Urinary bladder (tissue), 4 donors: ENCODE results near the gene UBE2E2. TPM values are rescaled to one million over a fixed set of nuclear protein-coding genes. Genes with fewer than 3 reads are reported as not detected.
"Not testable (repeated sequence)": the region's sequence is repeated elsewhere in the genome, so short reads cannot be mapped to it uniquely, and the experiment has no call there.

Source experiments
- DNase-seq: peaks from one replicate; pipeline ENCODE4 v3.0.0-alpha.2; 2015; ENCODE audit errors: extremely low spot score
- H3K27ac ChIP-seq: one replicate; pipeline ENCODE4 v1.5.1; 2013; ENCODE audit warnings: low read depth, mild to moderate bottlenecking, moderate library complexity
- H3K36me3 ChIP-seq: one replicate; pipeline ENCODE4 v1.6.1; 2013; ENCODE audit warnings: mild to moderate bottlenecking, moderate library complexity; ENCODE audit not compliant: insufficient read depth
- H3K4me1 ChIP-seq: one replicate; pipeline ENCODE4 v1.6.1; 2013; ENCODE audit warnings: mild to moderate bottlenecking, moderate library complexity; ENCODE audit not compliant: insufficient read depth
- H3K4me3 ChIP-seq: one replicate; pipeline ENCODE4 v1.5.1; 2013; ENCODE audit warnings: low read depth, low read length
- WGBS: extraction: QIAGEN DNeasy Blood & Tissue Kit; methylation state at CpG from one replicate; pipeline ENCODE4 v1.1.7; 2013; 5-methylcytosine and 5-hydroxymethylcytosine counted together
- polyA plus RNA-seq: library from polyadenylated mRNA; stranded (reverse); fragments of 200-250 nt; gene quantifications from one replicate; pipeline ENCODE4 v1.2.3, GENCODE V29; 2013
- total RNA-seq: library from RNA; depleted of rRNA; stranded (reverse); fragments of >200 nt; gene quantifications from one replicate; pipeline ENCODE4 v1.2.3, GENCODE V29; 2014
- donor health status: healthy with polysubstance abuse.
- donor health status: healthy.

UBE2E2 gene
- total and polyA plus RNA-seq, 2 donors = 36.3 to 120 TPM

DNA sequence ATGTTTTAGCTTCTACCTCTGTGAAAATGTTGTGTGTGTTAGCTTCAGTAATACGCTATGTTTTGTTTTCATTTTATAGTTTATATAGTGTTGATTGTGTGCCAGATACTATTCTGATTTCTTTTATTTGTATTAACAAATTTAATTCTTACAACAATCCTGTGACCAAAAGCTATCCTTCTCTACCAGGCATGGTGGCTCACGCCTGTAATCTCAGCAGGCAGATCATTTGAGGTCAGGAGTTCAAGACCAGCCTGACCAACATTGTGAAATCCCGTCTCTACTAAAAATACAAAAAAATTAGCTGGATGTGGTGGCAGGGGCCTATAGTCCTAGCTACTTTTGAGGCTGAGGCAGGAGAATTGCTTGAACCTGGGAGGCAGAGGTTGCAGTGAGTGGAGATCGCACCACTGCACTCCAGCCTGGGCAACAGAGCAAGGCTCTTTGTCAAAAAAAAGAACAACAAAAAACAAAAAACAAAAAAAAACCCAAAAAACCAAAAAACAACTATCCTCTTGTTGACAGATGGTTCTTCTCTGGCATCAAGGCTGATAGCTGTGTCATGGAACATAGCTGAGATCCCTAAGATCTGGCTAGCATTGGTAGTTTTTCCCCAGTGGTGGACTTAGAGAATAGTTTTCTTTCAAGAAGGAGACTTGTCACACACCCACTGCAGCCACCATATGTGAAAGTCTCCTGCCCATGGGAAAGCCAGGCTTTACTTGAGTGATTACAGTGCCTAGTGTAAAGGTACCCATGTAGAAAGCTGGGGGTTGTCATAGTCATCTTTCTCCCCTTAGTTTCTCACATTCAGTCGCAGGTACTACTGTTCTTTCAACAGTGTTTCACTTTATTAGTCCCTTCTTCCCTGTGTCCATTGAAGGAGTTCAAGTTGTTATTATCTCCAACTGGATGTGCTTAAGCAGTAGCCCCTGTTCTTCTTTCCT lies 116.5 kb downstream of the UBE2E2 start:
- Histone ChIP-seq H3K4me3 (no peak overlapping the region), H3K4me1 (no peaks in the 10 kb centered on the region), H3K36me3 (no peaks in the 10 kb centered on the region), H3K27ac (no peak overlapping the region)
- DNase-seq = no peak
- WGBS = 73% methylated on average over 5 of the region's 5 CpGs

GRCh38 chr3:23320586-23321570 lies 117.8 kb downstream of the UBE2E2 start:
- DNase-seq = no peak
- 90% methylated on average over 10 of the region's 10 CpGs for WGBS
- Histone ChIP-seq H3K4me1 (no peaks in the 10 kb centered on the region), H3K36me3 (no peaks in the 10 kb centered on the region), H3K27ac (no peak overlapping the region), H3K4me3 (no peak overlapping the region)

GRCh38 chr3:23324745-23325144 lies 121.6 kb downstream of the UBE2E2 start:
- H3K27ac ChIP-seq = no peak overlapping the region
- no peak for DNase-seq
- 43% methylated on average over 1 of the region's 1 CpG for WGBS
- no peaks in the 10 kb centered on the region for H3K4me1 ChIP-seq
- H3K4me3 ChIP-seq = no peak overlapping the region
- H3K36me3 ChIP-seq = no peaks in the 10 kb centered on the region

GRCh38 chr3:23325466-23326065 lies 122.4 kb downstream of the UBE2E2 start:
- WGBS = 76% methylated on average over 4 of the region's 4 CpGs
- no peak overlapping the region for H3K27ac ChIP-seq

DNA sequence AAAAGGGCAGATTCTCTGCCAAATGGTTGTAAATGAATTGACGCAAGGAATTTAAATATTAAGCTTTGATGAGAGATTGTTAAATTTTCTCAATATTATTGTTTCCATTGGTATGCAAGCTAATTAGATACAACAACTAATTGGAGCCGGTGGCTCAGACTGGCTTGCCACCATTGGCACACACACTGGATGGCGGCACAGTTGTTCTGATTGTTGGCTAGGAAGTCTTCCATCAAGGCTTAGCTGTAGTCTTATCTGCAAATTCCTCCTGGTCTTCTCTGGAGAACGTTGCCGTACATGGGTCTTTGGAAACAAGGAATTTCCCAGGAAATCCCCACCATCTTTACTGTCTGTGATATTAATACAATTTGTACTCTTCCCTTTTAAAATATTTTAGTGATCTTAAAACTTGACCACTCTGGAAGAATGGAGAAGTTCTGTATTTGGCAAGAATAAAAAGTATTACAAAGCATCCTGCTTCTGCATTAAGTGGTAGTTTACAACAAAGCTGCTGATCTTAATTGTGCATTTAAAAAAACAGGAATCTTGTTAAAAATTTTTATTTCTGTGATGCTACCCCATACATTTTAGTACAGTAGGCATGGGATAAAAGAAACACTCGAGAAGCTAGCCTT lies 126.5 kb downstream of the UBE2E2 start:
- Histone ChIP-seq H3K4me3 (no peak overlapping the region), H3K4me1 (no peaks in the 10 kb centered on the region), H3K27ac (no peak overlapping the region), H3K36me3 (no peaks in the 10 kb centered on the region)
- WGBS = 83% methylated on average over 6 of the region's 6 CpGs
- no peak for DNase-seq

More at GRCh38 chr3:23325466-23326065, 122.4 kb downstream of the UBE2E2 start:
- Histone ChIP-seq H3K4me3 (no peak overlapping the region), H3K4me1 (no peaks in the 10 kb centered on the region), H3K36me3 (no peaks in the 10 kb centered on the region)
- no peak for DNase-seq

GRCh38 chr3:23330568-23330967 lies 127.4 kb downstream of the UBE2E2 start:
- WGBS = 80% methylated on average over 1 of the region's 1 CpG
- H3K4me1 ChIP-seq = no peaks in the 10 kb centered on the region
- no peaks in the 10 kb centered on the region for H3K36me3 ChIP-seq
- H3K27ac ChIP-seq = no peak overlapping the region
- no peak overlapping the region for H3K4me3 ChIP-seq
- no peak for DNase-seq

DNA sequence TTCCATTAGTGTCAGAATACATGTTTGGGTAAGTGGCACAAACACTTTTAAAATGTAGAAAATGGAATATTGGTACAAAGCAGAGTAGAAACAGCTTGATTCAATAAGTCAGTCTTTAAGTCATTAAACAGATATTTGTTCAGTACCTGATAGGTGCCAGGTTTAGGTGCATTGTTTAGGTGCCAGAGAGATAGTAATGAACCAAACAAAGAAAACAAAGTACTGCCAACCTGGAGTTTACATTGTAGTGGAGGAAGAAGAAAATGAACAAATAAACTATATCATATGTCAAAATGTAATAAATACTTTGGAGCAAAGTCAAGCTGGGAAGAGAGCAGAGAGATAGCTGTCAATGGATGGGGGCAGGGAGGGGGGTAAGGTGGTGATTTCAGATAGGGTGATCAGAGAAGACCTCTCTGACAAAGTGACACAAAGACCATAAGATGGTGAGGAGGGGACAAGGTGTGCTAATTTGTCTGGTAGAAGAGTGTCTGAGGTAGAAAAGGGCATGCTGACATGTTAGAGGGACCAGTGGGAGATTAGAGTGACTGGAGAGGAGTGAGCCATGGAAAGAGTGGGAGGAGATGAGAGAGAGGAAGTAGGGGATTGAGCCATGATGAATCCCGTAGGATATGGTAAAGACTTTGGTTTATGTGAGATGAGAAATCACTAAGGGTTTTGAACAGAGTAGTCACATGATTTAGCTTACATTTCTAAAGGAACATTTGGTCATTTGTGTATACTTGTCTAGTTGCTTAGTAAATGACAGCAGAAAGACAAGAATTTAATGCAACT lies 128.2 kb downstream of the UBE2E2 start:
- Histone ChIP-seq H3K36me3 (no peaks in the 10 kb centered on the region), H3K27ac (no peak overlapping the region), H3K4me1 (no peaks in the 10 kb centered on the region), H3K4me3 (no peak overlapping the region)
- WGBS = 95% methylated on average over 1 of the region's 1 CpG
- no peak for DNase-seq

DNA sequence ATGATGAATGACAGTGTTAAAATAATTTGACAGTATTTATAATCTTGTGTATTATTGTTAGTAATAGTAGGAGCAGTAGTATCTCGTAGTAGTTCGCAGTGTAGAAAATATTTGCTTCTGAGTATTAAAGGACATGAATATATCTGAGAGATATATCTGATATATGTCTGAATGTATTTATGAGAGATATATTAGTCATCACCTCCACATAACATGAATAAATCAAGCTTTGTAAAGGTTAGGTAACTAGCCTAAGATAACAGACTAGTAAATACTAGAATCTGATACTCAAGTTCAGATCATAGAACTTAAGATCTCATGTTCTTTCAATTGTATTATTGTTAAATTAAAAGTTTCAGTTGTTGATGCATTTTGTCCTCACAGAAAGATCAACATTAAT lies 130.5 kb downstream of the UBE2E2 start:
- H3K4me3 ChIP-seq = no peak overlapping the region
- 84% methylated on average over 2 of the region's 2 CpGs for WGBS
- no peak overlapping the region for H3K27ac ChIP-seq

DNA sequence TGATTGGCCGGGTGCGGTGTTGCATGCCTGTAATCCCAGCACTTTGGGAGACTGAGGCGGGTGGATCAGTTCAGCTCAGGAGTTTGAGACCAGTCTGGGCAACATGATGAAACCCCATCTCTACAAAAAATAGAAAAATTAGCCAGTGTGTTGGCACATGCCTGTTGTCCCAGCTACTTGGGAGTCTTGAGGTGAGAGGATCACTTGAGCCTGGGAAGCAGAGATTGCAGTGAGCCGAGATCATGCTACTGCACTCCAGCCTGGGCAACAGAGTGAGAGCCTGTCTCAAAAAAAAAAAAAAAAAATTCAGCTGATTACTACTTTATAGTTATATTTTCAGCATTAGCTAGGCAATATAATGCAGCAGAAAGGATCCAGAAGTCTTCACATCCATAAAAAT lies 133.7 kb downstream of the UBE2E2 start:
- DNase-seq, H3K4me3 ChIP-seq, H3K36me3 ChIP-seq, H3K4me1 ChIP-seq, H3K27ac ChIP-seq: not testable (repeated sequence)
- 98% methylated on average over 4 of the region's 4 CpGs for WGBS

More for the DNA sequence above, 130.5 kb downstream of the UBE2E2 start:
- no peak for DNase-seq
- Histone ChIP-seq H3K4me1 (no peaks in the 10 kb centered on the region), H3K36me3 (no peaks in the 10 kb centered on the region)

DNA sequence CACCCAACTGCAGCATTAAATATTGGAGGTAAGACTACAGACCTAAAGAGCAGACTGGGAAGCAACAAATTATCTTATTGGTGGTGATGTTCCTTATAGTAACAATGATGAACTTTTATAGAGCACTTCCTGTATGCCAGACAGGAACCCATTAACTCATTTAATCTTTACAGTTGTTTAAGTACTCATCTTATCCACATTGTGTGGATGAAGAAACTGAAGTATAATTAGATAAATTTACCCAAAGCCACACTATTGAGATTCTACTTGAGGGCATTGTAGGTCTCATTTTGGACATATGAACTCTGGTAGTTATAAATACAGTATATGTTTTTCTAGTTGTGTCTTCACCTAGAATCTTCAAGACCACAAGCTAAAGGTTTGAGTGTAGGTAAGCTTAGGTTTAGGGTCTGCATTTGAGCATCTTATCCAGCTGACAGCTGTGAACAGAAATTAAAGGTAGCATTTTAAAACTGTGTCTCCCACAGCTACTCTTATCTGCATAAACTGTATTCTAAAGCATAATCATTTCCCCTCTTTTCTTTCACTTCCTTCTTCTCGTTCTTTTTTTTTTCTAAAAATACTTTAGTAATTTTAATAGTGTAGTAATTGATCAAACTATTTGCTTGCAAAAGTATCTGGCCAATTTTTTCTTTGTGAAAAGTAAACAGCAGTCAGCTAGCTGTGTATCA lies 138.2 kb downstream of the UBE2E2 start:
- Histone ChIP-seq H3K4me1 (no peaks in the 10 kb centered on the region), H3K4me3 (no peak overlapping the region), H3K36me3 (no peaks in the 10 kb centered on the region), H3K27ac (no peak overlapping the region)
- DNase-seq = no peak
- 40% methylated on average over 1 of the region's 1 CpG for WGBS

GRCh38 chr3:23342343-23342742 lies 139.2 kb downstream of the UBE2E2 start:
- no peak overlapping the region for H3K27ac ChIP-seq
- no peaks in the 10 kb centered on the region for H3K4me1 ChIP-seq
- no peaks in the 10 kb centered on the region for H3K36me3 ChIP-seq
- WGBS = 74% methylated on average over 4 of the region's 4 CpGs
- H3K4me3 ChIP-seq = no peak overlapping the region
- DNase-seq = no peak

DNA sequence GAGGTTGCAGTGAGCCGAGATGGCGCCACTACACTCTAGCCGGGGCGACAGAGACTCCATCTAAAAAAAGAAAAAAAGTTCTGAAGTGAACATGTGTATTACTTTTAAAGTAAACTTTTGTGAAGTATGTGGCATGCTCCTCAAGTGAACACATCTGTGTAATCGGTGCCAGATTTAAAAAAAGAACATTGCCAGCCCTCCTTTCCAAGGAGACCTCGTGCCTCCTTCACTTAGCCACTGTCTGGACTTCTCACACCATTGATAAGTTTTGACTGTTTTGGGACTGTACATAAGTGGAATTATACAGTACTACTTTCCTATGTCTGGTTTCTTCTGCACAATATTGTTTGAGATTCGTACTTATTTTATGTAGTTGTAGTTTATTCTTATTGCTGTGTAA lies 140.4 kb downstream of the UBE2E2 start:
- WGBS = 93% methylated on average over 7 of the region's 7 CpGs
- Histone ChIP-seq H3K27ac (no peak overlapping the region), H3K4me3 (no peak overlapping the region), H3K36me3 (no peaks in the 10 kb centered on the region), H3K4me1 (no peaks in the 10 kb centered on the region)
- no peak for DNase-seq
